Stimulated activated CD4-positive, alpha-beta T cell treated with anti-CD3 and anti-CD28 coated beads, Interleukin-4, amount 100 ng/mL, for 48 hours (primary cell): ENCODE results near the gene FRZB.

ENCODE experiments used
- DNase-seq, 2 donors: peaks; one replicate each; pipeline ENCODE4 v3.0.0-alpha.2; 2020; ENCODE audit warnings: low read depth in 2 of 2

The FRZB gene

GRCh38 chr2:182845794-182846417 lies 20.5 kb downstream of the FRZB start:
- DNase-seq: no peak

GRCh38 chr2:182836451-182836850 lies 30.0 kb downstream of the FRZB start:
- no peak for DNase-seq

GRCh38 chr2:182834293-182834692 lies 32.1 kb downstream of the FRZB start:
- DNase-seq: no peak

DNA sequence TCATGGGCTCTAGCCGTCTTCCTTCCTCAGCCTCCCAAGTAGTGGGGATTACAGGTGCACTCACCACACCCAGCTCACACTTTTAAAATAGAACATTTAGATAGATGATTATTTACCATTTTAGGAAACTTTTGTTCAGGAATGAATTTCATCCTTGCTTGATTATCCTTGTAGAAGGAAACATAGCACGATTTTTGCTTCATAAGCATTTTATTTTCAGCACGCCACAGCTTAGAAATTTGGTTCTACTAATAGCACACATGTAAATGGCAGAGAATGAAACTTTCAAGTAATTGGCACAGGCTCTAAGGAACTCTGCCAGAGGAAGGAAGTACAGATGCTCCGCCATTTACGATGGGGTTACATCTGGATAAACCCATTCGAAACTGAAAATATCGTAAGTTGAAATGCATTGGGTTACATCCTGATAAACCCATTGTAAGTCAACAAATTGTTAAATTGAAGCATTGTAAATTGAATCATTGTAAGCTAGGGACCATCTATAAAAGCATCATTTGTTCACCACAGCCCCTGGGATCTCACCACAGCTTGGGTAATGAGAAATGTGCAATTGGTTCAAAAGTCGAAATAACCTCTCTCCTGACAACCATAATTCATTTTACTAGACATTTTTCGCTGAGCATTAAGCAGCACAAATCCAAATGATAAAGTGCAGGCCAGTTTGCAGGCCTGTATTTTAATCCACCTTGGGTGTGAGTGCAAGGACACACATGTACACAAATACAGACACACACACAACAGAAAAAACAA lies 33.2 kb downstream of the FRZB start:
- DNase-seq: no peak

GRCh38 chr2:182831921-182832320 lies 34.5 kb downstream of the FRZB start:
- DNase-seq: no peak

DNA sequence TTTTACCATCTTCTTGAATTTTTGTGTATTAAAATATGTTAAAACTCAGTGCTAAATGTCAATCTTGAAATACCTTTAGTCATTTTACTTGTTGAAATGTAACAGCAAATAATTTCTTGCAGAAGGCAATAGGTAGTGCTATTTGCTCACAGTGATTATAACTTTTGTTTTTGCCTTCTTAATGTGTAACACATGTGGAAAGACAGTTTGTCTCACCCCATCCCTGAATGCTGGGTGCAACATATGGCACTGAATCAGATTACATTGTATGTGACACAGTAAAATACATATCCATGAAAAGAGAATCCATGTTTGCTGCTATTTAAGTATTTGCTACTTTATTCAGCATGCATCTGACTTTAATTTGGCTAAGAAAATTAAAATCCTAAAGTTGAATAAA lies 35.3 kb downstream of the FRZB start:
- DNase-seq: no peak

DNA sequence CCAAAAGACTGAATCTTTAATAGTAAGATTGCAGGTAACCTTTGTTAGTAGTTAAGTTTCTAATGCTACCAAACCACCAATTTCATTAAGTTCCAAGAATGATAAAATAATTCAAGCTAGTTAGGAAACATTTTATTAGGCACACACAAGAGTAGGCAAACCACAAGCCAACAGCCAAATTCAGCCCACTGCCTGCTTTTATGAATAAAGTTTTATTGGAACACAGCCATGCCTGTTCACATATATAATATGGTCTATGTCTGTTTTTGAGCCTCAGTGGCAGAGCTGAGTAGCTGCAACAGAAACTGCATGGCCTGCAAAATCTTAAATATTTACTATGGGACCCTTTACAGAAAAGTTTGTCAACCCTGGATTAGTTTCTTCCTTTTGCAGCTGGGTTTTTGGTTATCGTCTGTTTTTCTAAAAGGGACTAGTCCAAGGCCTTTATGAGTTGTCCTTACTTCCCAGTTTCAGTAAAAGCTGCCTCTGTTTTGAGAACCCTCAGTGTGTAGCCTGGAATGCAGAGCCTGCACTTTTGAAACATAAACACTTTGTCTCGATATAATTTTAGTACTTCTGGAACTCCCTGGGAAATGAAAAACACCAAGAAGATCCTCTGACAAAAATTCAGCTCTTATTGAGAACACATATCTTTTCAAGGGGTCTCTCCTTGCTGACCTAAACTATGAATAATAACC lies 39.1 kb downstream of the FRZB start:
- no peak for DNase-seq

DNA sequence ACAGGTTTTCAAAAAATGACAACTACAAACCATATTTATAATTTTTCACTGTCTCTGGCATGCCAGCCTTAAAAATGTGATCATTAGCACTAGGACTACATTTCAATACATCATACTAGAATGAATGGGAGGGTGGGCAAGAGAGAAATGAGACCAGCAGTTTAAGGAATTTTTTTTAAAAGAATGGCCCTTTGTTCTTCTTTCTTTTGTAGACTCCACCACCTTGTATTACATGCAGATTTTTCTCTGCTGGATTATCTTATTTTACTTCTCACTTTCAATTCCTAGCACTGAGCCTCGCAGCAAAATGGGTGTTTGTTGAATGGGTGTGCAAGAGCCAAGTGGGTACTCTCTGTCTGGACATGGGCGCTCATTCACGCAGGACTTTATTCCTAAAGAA lies 39.9 kb downstream of the FRZB start:
- DNase-seq: no peak

GRCh38 chr2:182826064-182826463 lies 40.4 kb downstream of the FRZB start:
- DNase-seq: no peak

DNA sequence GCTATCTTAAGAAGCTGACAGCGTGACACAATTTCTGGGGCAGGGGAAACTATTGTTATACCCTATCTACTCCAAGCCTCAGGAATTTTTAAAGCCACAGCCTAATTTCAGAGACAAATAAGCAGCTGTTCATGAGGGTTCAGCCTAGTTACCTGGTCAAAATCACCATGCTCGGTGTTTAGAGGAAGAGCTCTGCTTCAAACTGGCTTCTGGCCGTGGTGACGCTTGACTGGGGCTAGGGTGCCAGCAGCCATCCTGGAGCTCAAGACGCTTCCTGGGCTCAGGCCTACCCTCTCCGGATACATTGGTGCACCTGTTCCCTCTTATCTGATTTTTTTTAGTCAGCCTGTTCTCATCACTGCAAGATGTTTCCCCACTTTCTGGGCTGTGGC lies 41.7 kb downstream of the FRZB start:
- no peak for DNase-seq

GRCh38 chr2:182824056-182824766 lies 42.2 kb downstream of the FRZB start:
- no peak for DNase-seq

- DNase-seq: no peak
Measured at GRCh38 chr2:182822733-182823132, 43.7 kb downstream of the FRZB start.

DNA sequence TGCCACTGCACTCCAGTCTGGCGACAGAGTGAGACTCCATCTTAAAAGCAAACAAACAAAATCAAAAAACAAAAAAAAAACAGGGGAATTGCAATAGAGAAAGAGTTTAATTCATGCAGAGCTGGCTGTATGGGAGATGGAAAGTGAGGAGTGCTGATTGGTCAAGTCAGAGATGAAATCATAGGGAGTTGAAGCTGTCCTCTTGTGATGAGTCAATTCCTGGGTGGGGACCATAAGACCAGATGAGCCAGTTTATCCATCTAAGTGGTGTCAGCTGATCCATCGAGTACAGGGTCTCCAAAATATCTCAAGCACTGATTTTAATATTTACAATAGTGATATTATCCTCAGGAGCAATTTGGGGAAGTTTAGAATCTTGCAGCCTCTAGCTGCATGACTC lies 45.3 kb downstream of the FRZB start:
- no peak for DNase-seq

- no peak for DNase-seq
Measured at GRCh38 chr2:182819412-182819811, 47.0 kb downstream of the FRZB start.

DNA sequence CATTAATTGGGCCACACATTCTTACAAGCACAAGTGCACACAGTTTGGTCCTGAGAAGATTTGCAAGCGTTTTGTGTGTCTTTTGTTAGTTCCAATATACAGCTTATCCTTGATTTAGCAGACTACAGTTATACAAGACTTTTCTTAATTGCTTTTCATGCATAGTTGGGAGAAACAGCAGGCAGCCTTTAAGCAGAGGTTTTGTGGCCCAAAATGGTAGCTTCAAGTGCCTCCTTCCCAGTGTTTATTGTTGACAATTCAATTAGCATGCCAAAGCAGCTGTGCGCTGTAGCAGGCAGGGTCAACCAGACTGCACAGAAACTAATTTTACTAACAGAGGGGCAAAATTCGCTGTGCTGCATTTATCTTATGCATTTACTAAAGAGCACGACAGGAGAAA lies 47.5 kb downstream of the FRZB start:
- no peak for DNase-seq

DNA sequence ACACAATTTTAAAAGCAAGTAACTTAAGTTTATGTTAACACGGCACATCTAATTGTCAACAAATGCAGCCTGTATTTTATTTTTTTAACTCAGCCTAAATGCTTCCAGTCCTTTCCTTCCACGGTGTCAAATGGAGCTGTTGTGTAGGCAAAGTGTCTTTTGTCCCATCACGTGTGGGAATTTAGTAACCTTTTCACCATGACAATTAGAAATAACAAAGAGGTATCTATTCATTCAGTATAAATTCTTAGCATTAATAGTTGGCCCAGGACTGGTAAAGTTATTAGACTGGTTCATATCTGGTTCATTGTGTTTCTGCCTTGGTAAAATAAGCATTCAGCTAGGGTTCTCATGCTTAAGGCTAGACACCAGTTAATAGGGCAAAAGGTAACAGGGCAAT lies 47.9 kb downstream of the FRZB start:
- no peak for DNase-seq

- no peak for DNase-seq
Measured at GRCh38 chr2:182817558-182817957, 48.9 kb downstream of the FRZB start.

DNA sequence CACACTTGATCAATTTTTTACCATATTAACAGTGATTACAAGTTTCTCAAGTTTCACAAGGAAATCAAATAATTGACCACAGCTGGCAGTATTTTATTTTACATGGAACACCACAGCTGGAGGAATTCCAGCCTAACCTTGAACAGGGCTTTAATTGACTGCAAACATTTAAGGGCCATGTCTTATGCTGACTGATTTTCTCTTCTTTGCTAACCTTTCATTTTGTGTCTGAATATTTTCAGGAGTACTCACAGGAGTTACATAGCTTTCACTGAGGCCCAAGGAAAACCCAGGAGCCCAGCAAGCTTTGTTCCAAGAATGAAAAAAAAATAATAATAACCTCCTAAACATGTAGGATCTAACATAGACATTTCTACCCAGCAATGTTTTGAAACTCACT lies 49.6 kb downstream of the FRZB start:
- no peak for DNase-seq

DNA sequence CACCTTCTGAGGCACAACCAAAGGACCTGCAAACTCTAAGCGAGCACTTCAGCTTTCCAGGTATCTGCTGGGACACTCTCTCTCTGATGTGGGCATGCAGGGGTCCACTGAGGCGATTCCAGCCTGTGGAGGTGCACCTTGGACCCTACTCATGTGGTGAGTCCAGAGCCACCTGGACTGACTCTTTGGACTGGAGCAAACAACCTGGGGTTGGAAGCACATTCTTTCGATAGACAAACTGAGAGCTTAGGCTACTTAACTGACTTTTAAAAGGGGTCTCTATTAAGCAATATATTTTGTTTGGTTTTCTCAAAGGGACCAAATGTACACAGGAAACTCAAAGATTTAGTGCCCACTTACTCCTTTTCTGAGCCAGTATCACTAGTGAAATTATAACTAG lies 51.6 kb downstream of the FRZB start:
- no peak for DNase-seq

DNA sequence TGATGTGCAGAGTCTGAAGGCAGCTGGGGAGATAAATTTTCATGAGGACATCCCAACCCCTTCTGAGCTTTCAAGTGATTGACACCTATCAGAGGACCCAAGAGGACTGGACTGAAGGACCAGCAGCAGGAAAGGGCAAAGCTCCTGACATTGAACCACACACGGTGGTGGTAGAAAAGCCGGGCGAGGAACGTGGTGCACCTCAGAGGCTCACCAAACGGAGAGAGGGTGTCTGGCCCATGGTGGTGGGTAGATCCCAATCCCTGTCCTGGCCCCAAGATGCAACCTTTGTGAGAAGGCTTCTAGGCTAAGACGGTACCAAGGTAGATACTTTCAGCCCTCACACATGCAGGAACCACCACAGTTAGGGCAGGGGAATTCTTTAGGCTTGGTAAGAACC lies 52.1 kb downstream of the FRZB start:
- no peak for DNase-seq

GRCh38 chr2:182810087-182810486 lies 56.4 kb downstream of the FRZB start:
- DNase-seq: no peak

GRCh38 chr2:182807319-182807718 lies 59.1 kb downstream of the FRZB start:
- DNase-seq: no peak

DNA sequence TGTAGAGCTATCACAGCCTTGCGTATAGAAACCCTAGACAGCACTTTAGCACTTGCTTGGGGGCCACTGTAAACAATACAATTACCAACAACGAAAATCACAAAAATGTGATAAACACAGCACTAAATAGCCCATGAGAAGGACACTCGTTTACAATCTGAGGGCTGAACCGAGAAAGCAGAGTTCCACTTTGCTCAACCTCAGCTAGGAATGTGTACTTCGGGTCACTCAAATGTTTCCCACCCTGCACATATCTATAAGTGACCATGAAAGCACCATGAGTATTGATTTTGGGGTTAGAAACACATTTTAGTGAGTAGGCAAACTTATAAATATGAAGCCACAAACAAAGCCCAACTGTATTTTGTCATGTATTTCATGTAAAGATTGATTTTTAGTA lies 62.3 kb downstream of the FRZB start:
- no peak for DNase-seq
